C4-2B (cell line): Measurements from ENCODE around the gene MTF2.

Experiments used
- CTCF ChIP-seq: fragments of 450-650 bp; conservative IDR thresholded peaks from 2 replicates; pipeline ENCODE4 v1.5.1; 2017; ENCODE audit warnings: mild to moderate bottlenecking
- ZFX ChIP-seq: fragments of 450-650 bp; IDR thresholded peaks from 2 replicates; pipeline ENCODE4 v1.6.1; 2017

- TF ChIP-seq CTCF (no peak), ZFX (no peak)
Observed at GRCh38 chr1:93132638-93133037, 53.6 kb downstream of the MTF2 start.
